ENCODE results near the gene NUP93. TPM values are rescaled to one million over a fixed set of nuclear protein-coding genes. Genes with fewer than 3 reads are reported as not detected.

NUP93 gene
- total and polyA plus RNA-seq, 9 of the 15 experiments (the other 6 are each of a cell fraction or from before 2014, with no cell fraction given): 92.0 to 162 (median 121) TPM

GRCh38 chr16:56701534-56701933 lies 28.4 kb upstream of the NUP93 start (continued):
- TF ChIP-seq ZNF609 (CRISPR knock-in tag; IDR thresholded peaks at IDR 0.05; ENCODE audit: borderline replicate concordance): no peak
- TF ChIP-seq MYBL2 (IDR thresholded peaks at IDR 0.05; ENCODE audit: low read depth): no peak
- TF ChIP-seq MYBL2 (CRISPR knock-in tag; IDR thresholded peaks at IDR 0.05; ENCODE audit: borderline replicate concordance): no peak
- no peak for TF ChIP-seq TCFL5 (CRISPR knock-in tag; conservative IDR thresholded peaks at IDR 0.05)
- TF ChIP-seq MAFK (IDR thresholded peaks at IDR 0.05; ENCODE audit: low read length): no peak
- TF ChIP-seq CEBPZ (IDR thresholded peaks at IDR 0.05; ENCODE audit: borderline replicate concordance, low read depth, low read length): no peak
- no peak for TF ChIP-seq ZBED1 (IDR thresholded peaks at IDR 0.05)
- no peak for TF ChIP-seq TBL1XR1 (IDR thresholded peaks at IDR 0.05; ENCODE audit: low read length in 2 of 2)
- TF ChIP-seq LEF1 (IDR thresholded peaks at IDR 0.05): no peak
- no peak for TF ChIP-seq SMAD3 (CRISPR knock-in tag; conservative IDR thresholded peaks at IDR 0.05)
- no peak for TF ChIP-seq ZNF354B (CRISPR knock-in tag; IDR thresholded peaks at IDR 0.05)
- no peak for TF ChIP-seq HMG20B (CRISPR knock-in tag; IDR thresholded peaks at IDR 0.05)
- TF ChIP-seq ZBTB8A (IDR thresholded peaks at IDR 0.05; ENCODE audit: partially characterized antibody): no peak
- TF ChIP-seq POLR2A (conservative IDR thresholded peaks at IDR 0.05): no peak

All from K562 (cell line).